Activated T-cell treated with anti-CD3 and anti-CD28 coated beads, Interleukin-2, amount 50 U/mL, for 4 hours (primary cell): ENCODE measurements around the gene COMMD9. TPM values are rescaled to one million over a fixed set of nuclear protein-coding genes. Genes with fewer than 3 reads are reported as not detected.

Experiments
- ATAC-seq, 2 donors: fragments of 200-7000 bp; cut with Tn5 transposase; one replicate each; pipeline ENCODE4 v1.10.0; 2021
- DNase-seq: peaks from one replicate; pipeline ENCODE4 v3.0.0-alpha.2; 2020
- H3K27me3 Mint-ChIP-seq: one replicate; pipeline ENCODE4 v1.8.0; 2021; ENCODE audit warnings: low read depth, mixed read lengths
- H3K36me3 Mint-ChIP-seq: one replicate; pipeline ENCODE4 v1.8.0; 2022; ENCODE audit warnings: mixed read lengths; ENCODE audit not compliant: insufficient read depth
- H3K4me1 Mint-ChIP-seq: one replicate; pipeline ENCODE4 v1.8.0; 2021; ENCODE audit warnings: low read depth, mixed read lengths
- H3K4me3 Mint-ChIP-seq: one replicate; pipeline ENCODE4 v1.8.0; 2021; ENCODE audit warnings: mild to moderate bottlenecking, moderate library complexity, mixed read lengths
- H3K9me3 Mint-ChIP-seq: one replicate; pipeline ENCODE4 v1.8.0; 2021; ENCODE audit warnings: mixed read lengths
- total RNA-seq, 3 donors: library from RNA; stranded (reverse); gene quantifications; one replicate each; pipeline ENCODE4 v1.2.1, GENCODE V29; 2021

COMMD9 gene
- total RNA-seq, 3 donors from 2014 or later: 47.0 to 55.4 (median 53.1) TPM

- H3K27me3 Mint-ChIP-seq: peaks cover 11% of the 10 kb centered on the region
- DNase-seq (no peak), ATAC-seq (no peak)
- H3K4me3 Mint-ChIP-seq: no peak overlapping the region
- H3K4me1 Mint-ChIP-seq: no peaks in the 10 kb centered on the region
- H3K36me3 Mint-ChIP-seq: no peaks in the 10 kb centered on the region
- no peaks in the 10 kb centered on the region for H3K9me3 Mint-ChIP-seq
Observed at GRCh38 chr11:36233204-36233603, 56.0 kb downstream of the COMMD9 start.

DNA sequence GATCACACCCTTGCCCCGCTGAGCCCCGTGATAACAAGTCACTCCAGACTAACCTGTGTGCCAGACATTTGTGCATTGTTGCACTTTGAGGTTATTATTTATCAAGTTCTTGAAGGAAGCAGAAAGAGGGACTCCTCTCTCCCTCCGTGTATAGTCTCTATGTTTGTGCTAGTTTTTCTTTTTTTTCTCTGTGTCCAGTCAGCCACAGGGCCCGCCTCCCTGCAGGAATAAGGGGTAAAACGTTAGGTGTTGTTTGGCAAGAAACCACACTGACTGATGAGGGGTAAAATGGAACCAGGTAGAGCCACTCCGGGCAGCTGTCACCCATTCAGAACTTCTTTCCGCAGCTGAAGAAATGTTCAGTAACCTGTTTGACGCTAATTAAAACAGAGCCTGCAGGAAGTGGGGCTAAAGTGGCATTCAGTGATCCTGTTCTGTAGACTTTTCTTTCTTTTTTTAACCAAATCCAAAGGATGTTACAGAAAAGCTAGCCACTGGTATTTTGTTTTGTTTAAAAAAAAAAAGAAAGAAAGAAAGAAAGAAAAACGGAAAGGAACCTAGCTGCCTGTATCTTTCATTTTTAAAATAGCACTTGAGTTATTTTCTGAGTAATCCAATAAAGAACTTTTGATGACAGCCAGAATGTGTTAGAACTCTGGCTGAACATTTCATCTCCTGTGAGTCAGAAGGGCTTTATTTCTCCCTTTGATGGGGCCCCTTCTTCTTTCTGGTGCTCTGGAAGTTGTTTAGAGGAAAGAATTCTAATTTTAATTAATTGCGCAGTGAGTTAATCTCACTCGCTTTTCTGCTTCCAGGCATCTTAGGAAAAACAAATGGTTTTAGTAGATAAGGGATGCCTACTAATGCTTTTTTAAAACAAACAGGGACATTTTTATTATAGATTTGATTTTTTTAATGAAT, 58.2 kb downstream of the COMMD9 start:
- H3K9me3 Mint-ChIP-seq: no peaks in the 10 kb centered on the region
- H3K36me3 Mint-ChIP-seq: no peaks in the 10 kb centered on the region
- H3K27me3 Mint-ChIP-seq: peaks cover 3% of the 10 kb centered on the region
- H3K4me3 Mint-ChIP-seq: no peak overlapping the region
- no peaks in the 10 kb centered on the region for H3K4me1 Mint-ChIP-seq
- no peak for DNase-seq
- ATAC-seq: no peak

DNA sequence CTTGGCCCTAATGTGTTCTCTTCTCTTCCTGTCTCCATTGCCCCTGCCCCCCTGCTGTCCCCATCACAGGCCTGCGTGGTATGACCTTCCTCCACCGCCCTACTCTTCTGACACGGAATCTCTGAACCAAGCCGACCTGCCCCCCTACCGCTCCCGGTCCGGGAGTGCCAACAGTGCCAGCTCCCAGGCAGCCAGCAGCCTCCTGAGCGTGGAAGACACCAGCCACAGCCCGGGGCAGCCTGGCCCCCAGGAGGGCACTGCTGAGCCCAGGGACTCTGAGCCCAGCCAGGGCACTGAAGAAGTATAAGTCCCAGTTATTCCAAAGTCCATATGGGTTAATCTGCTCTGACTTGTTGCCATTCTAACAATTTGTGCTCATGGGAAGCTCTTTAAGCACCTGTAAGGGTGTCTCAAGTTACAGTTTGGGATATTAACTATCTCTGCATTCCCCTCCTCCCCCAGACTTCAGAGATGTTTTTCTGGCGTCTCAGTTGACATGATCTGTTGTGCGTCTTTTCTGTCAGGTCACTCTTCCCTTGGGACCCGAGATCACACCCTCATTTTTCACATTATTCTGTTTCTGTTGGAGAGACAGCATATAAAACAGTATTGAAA, 60.0 kb downstream of the COMMD9 start:
- ATAC-seq: no peak
- no peak overlapping the region for H3K4me3 Mint-ChIP-seq
- peaks cover 3% of the 10 kb centered on the region for H3K27me3 Mint-ChIP-seq
- H3K9me3 Mint-ChIP-seq: no peaks in the 10 kb centered on the region
- no peaks in the 10 kb centered on the region for H3K36me3 Mint-ChIP-seq
- DNase-seq: no peak
- no peaks in the 10 kb centered on the region for H3K4me1 Mint-ChIP-seq

DNA sequence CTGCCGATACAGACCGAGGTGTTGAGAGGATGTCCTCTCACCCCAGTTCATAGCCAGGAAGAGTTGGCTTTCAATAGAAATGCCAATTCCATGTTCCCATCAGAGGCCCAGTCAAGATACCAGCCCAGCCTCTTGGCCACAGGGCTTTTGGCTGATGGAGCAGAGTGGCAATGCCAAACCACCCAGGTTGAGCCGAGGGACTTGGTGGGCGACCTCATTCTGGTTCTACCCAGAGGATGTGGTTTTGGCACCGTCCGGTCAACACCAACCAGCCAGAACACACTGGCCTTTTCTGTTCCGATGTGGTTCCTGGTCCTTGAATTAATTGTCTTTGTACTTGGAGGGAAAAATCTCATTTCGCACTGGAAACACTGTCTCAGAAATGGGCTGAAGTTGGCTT, 60.5 kb downstream of the COMMD9 start:
- Mint-ChIP-seq H3K27me3 (peaks cover 3% of the 10 kb centered on the region), H3K4me3 (no peak overlapping the region), H3K36me3 (no peaks in the 10 kb centered on the region), H3K9me3 (no peaks in the 10 kb centered on the region), H3K4me1 (no peaks in the 10 kb centered on the region)
- ATAC-seq (no peak), DNase-seq (no peak)

DNA sequence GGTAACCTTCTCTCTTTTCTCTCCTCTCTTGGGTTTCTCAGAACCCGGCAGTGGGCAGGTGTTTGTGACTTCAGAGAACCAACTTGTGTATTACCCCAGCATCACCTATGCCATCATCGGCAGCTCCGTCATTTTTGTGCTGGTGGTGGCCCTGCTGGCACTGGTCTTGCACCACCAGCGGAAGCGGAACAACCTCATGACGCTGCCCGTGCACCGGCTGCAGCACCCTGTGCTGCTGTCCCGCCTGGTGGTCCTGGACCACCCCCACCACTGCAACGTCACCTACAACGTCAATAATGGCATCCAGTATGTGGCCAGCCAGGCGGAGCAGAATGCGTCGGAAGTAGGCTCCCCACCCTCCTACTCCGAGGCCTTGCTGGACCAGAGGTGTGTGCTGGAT, 62.2 kb downstream of the COMMD9 start:
- no peaks in the 10 kb centered on the region for H3K9me3 Mint-ChIP-seq
- H3K4me1 Mint-ChIP-seq: no peaks in the 10 kb centered on the region
- ATAC-seq: no peak
- H3K36me3 Mint-ChIP-seq: no peaks in the 10 kb centered on the region
- H3K4me3 Mint-ChIP-seq: no peak overlapping the region
- no peak for DNase-seq
- no peaks in the 10 kb centered on the region for H3K27me3 Mint-ChIP-seq

- no peak for DNase-seq
- no peaks in the 10 kb centered on the region for H3K4me1 Mint-ChIP-seq
- ATAC-seq: no peak
- H3K36me3 Mint-ChIP-seq: no peaks in the 10 kb centered on the region
- no peak overlapping the region for H3K4me3 Mint-ChIP-seq
- no peaks in the 10 kb centered on the region for H3K27me3 Mint-ChIP-seq
- H3K9me3 Mint-ChIP-seq: peaks cover 12% of the 10 kb centered on the region
Observed at GRCh38 chr11:36224209-36224882, 64.9 kb downstream of the COMMD9 start.

DNA sequence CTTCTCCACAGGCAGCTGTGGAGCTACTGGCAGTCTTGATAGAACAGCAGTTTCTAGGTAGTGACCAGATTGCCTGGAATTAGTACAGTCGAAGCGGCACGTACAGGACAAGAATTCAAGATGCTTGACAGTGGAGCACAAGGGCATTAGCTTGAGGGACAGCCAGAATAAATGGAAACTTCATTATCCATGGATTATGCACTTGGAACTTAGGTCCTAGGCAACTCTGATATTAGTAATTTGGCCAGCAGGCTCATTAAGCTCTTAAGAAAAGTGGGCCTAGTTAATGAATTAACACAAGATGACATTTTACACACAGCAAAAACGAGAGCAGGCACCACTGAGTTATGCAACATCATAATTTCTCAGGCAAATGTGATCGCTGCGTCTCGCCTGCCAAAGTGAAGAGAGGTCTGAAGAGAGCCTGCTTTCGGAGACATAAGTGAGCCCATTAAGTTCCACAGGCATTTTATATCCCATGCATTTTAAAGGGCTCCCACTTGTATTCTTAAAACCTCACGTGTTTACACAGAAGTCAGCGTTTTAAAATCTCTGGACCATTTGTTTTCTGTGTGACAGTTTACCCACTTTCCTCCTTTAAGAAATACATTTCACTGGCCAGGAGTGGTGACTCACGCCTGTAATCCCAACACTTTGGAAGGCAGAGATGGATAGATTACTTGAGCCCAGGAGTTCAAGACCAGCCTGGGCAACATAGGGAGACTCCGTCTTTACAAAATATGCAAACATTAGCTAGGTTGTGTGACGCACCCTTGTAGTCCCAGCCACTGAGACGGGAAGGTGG, 66.2 kb downstream of the COMMD9 start:
- no peaks in the 10 kb centered on the region for H3K4me1 Mint-ChIP-seq
- no peaks in the 10 kb centered on the region for H3K36me3 Mint-ChIP-seq
- ATAC-seq (no peak), DNase-seq (no peak)
- H3K4me3 Mint-ChIP-seq: no peak overlapping the region
- peaks cover 12% of the 10 kb centered on the region for H3K9me3 Mint-ChIP-seq
- no peaks in the 10 kb centered on the region for H3K27me3 Mint-ChIP-seq

Other genes starting within 250 kb of the COMMD9 start
- 1 to 10 TPM; 5.1 to 10.0 (median 8.5) TPM for gene PRR5L, start 6.9 kb upstream of the COMMD9 start, total RNA-seq
- 10 to 100 TPM in 2 of 3 donors, 1 to 10 TPM in 1; 8.3 to 12.1 (median 10.5) TPM for gene TRAF6, start 220.8 kb upstream of the COMMD9 start, total RNA-seq